RWPE1 (cell line): ENCODE data around the gene METTL21A.

ENCODE experiments used
- CTCF ChIA-PET: fragments of 350-600 bp; sonication (Branson Sonifier 250); formaldehyde crosslinking; extraction: SDS; loops from one replicate; lab custom pipeline; 2021; lab: Yijun Ruan, JAX
- POLR2A ChIA-PET: fragments of 400-600 bp; formaldehyde crosslinking; extraction: SDS; loops from one replicate; lab custom pipeline; 2020; ENCODE audit warnings: antibody characterized with exemption; ENCODE audit not compliant: low non-redundant PET; lab: Yijun Ruan, JAX
- DNase-seq: peaks from one replicate; pipeline ENCODE4 v3.0.0; 2012; ENCODE audit warnings: low spot score
- H3K27ac ChIP-seq: fragments of 450-650 bp; 2 replicates; pipeline ENCODE4 v1.5.1; 2017
- TF ChIP-seq, protein P1 (sequence below): fragments of 450-650 bp; conservative IDR thresholded peaks from 2 replicates; pipeline ENCODE4 v1.5.1; 2017; ENCODE audit warnings: low read depth, mild to moderate bottlenecking

METTL21A gene

GRCh38 chr2:207589143-207589542 lies 36.1 kb downstream of the METTL21A start:
- no peak for DNase-seq
- ChIA-PET POLR2A (no interaction called here), CTCF (interaction anchor here (0.7 kb wide), 1 partner anchor 646 kb away, joined by 3 read pairs; no protein-coding TSS in a partner anchor)
- H3K27ac ChIP-seq: no peak overlapping the region
- TF ChIP-seq, protein P1, sequence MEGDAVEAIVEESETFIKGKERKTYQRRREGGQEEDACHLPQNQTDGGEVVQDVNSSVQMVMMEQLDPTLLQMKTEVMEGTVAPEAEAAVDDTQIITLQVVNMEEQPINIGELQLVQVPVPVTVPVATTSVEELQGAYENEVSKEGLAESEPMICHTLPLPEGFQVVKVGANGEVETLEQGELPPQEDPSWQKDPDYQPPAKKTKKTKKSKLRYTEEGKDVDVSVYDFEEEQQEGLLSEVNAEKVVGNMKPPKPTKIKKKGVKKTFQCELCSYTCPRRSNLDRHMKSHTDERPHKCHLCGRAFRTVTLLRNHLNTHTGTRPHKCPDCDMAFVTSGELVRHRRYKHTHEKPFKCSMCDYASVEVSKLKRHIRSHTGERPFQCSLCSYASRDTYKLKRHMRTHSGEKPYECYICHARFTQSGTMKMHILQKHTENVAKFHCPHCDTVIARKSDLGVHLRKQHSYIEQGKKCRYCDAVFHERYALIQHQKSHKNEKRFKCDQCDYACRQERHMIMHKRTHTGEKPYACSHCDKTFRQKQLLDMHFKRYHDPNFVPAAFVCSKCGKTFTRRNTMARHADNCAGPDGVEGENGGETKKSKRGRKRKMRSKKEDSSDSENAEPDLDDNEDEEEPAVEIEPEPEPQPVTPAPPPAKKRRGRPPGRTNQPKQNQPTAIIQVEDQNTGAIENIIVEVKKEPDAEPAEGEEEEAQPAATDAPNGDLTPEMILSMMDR: no peak

DNA sequence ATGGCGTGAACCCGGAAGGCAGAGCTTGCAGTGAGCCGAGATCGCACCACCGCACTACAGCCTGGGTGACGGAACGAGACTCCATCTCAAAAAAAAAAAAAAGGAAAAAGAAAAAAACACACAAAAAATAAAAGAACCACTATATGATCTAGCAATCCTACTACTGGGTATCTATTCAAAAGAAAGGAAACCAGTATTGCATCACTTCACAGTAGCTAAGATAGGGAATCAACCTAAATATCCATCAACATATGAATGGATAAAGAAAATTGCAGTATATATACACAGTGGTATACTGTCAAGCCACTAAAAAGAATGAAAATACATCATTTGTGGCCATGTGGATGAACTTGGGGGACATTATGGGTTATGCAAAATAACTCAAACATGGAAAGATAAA lies 37.9 kb downstream of the METTL21A start:
- TF ChIP-seq, protein P1: no peak
- no peak overlapping the region for H3K27ac ChIP-seq
- DNase-seq: no peak
- POLR2A ChIA-PET: no interaction called here
- CTCF ChIA-PET: interaction anchor here (0.6 kb wide), 1 partner anchor 180 kb away, joined by 3 read pairs; no protein-coding TSS in a partner anchor

GRCh38 chr2:207584952-207585351 lies 40.2 kb downstream of the METTL21A start:
- H3K27ac ChIP-seq: no peak overlapping the region
- POLR2A ChIA-PET: no interaction called here
- DNase-seq: no peak
- TF ChIP-seq, protein P1: no peak
- CTCF ChIA-PET: no interaction called here

- TF ChIP-seq, protein P1: no peak
- POLR2A ChIA-PET: no interaction called here
- CTCF ChIA-PET: interaction anchor here (0.7 kb wide), 1 partner anchor 115 kb away, joined by 7 read pairs; no protein-coding TSS in a partner anchor
These were observed 53.8 kb downstream of the METTL21A start for GRCh38 chr2:207571370-207571769.

GRCh38 chr2:207567671-207568070 lies 57.5 kb downstream of the METTL21A start:
- CTCF ChIA-PET: interaction anchor here (0.6 kb wide), 1 partner anchor 344 kb away, joined by 4 read pairs; no protein-coding TSS in a partner anchor
- H3K27ac ChIP-seq: no peak overlapping the region
- TF ChIP-seq, protein P1: no peak
- POLR2A ChIA-PET: no interaction called here
- DNase-seq: no peak

More at GRCh38 chr2:207571370-207571769, 53.8 kb downstream of the METTL21A start:
- DNase-seq: no peak
- H3K27ac ChIP-seq: no peak overlapping the region

DNA sequence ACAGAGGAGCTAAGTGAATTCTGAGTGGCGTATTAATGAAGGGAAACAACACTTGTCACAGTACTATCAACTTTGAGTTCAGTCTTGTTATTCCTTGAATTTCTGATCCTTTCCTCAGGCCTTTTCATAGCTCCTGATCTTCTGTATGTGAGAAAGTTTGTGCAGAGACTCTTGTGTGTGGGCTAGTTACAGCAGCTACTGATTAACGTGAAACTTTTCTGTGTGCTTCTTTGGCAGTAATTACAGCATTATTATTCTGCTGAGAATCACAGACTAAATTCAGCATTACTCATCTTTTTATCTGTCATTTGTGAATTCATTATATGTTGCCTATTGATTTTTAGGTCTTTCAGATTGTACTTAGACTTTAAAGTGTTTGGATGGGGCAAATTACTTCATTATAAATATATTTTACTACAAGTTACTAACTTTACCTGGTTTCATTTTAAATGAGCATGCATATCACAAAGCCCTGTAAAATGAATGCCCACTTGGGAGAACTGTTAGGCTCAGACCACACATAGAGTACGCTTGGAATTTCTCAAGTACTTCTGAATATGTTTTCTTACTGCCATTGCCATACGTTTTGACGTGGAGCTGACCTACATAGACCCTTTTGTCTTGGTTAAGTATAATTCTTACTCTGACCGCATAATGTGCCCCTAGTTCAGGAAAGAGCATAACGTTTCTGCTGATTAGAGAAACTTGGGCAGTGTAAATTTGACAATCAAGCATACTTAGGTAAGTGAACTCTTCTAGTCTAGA lies 59.3 kb downstream of the METTL21A start:
- TF ChIP-seq, protein P1: no peak
- no peak for DNase-seq
- POLR2A ChIA-PET: no interaction called here
- CTCF ChIA-PET: no interaction called here
- H3K27ac ChIP-seq: no peak overlapping the region
